Transverse colon (tissue), 4 donors: ENCODE results near the gene ABCB10. TPM values are rescaled to one million over a fixed set of nuclear protein-coding genes. Genes with fewer than 3 reads are reported as not detected.

Source experiments
- DNase-seq: peaks from one replicate; pipeline ENCODE4 v3.0.0-alpha.2; 2019
- H3K27ac ChIP-seq, 4 donors: fragments of 200-600 bp; sonication (generic); 2 replicates each; pipeline ENCODE4 v1.5.1; 2016 to 2018; ENCODE audit warnings: inconsistent platforms in 4 of 4
- H3K27me3 ChIP-seq: fragments of 200-600 bp; sonication (generic); 2 replicates; pipeline ENCODE4 v1.5.1; 2017; ENCODE audit warnings: inconsistent platforms
- H3K36me3 ChIP-seq, 4 donors: fragments of 200-600 bp; sonication (generic); 2 replicates each; pipeline ENCODE4 v1.5.1; 2017 to 2019; ENCODE audit warnings: inconsistent platforms in 4 of 4
- H3K4me1 ChIP-seq, 4 donors: fragments of 200-600 bp; sonication (generic); 2 replicates each; pipeline ENCODE4 v1.5.1; 2017 to 2020; ENCODE audit warnings: inconsistent platforms in 4 of 4
- H3K4me3 ChIP-seq, 4 donors: fragments of 200-600 bp; sonication (generic); 1 replicate in 1 of 4; 2 replicates in 3 of 4; pipeline versions ENCODE4 v1.5.1 to v1.6.1; 2017 to 2019; ENCODE audit warnings: inconsistent platforms in 4 of 4
- H3K9me3 ChIP-seq, 2 donors: fragments of 200-600 bp; sonication (generic); 2 replicates each; pipeline ENCODE4 v1.5.1; 2017 to 2019; ENCODE audit warnings: inconsistent platforms in 2 of 2
- EP300 ChIP-seq: sonication (generic); formaldehyde crosslinking; IDR thresholded peaks from one replicate; pipeline ENCODE4 v1.6.1; 2017; ENCODE audit warnings: antibody characterized with exemption, low read depth
- POLR2A ChIP-seq: fragments of 450-650 bp; IDR thresholded peaks from one replicate; pipeline ENCODE4 v1.6.1; 2016; ENCODE audit warnings: antibody characterized with exemption, mild to moderate bottlenecking, moderate library complexity
- POLR2AphosphoS5 ChIP-seq, 3 donors: sonication (generic); formaldehyde crosslinking; IDR thresholded peaks; one replicate each; pipeline ENCODE4 v1.6.1; 2016; ENCODE audit warnings: antibody characterized with exemption in 3 of 3
- WGBS, 2 donors: methylation state at CpG; one replicate each; pipeline ENCODE4 v1.1.5; 2018; ENCODE audit warnings: low coverage in 1 of 2; 5-methylcytosine and 5-hydroxymethylcytosine counted together
- in situ Hi-C, 4 donors: fragments of 200-750 bp; cut with MboI; loops; one replicate each; pipeline versions ENCODE4 v1.15.0 to v1.15.1; 2017; ENCODE audit warnings: low sequenced_read_pairs in 3 of 4, low pct_ligation_motif_present in 1 of 4, low pct_unique_long_range_greater_than_20kb in 1 of 4
- intact Hi-C: fragments of 100-400 bp; cut with DNase I; formaldehyde crosslinking; loops from one replicate; pipeline ENCODE4 v1.15.1; 2023; ENCODE audit warnings: low total_unique reads
- total RNA-seq, 4 donors: library from RNA; depleted of rRNA; stranded (reverse); fragments of >200 nt; gene quantifications; one replicate each; pipeline ENCODE4 v1.1.0, GENCODE V29; 2016
- TF ChIP-seq, protein P1 (sequence below), 5 experiments: fragments of 200-600 bp in 3 of 5; fragments of 450-650 bp in 2 of 5; sonication (generic) in 3 of 5; IDR thresholded peaks; 1 replicate in 2 of 5; 2 replicates in 3 of 5; pipeline ENCODE4 v1.5.1; 2016 to 2017; ENCODE audit warnings: antibody characterized with exemption in 5 of 5, inconsistent platforms in 3 of 5, mild to moderate bottlenecking in 2 of 5, moderate library complexity in 1 of 5

The ABCB10 gene
- total RNA-seq, 4 donors from 2014 or later, result 4.5 to 22.5 (median 18.9) TPM

DNA sequence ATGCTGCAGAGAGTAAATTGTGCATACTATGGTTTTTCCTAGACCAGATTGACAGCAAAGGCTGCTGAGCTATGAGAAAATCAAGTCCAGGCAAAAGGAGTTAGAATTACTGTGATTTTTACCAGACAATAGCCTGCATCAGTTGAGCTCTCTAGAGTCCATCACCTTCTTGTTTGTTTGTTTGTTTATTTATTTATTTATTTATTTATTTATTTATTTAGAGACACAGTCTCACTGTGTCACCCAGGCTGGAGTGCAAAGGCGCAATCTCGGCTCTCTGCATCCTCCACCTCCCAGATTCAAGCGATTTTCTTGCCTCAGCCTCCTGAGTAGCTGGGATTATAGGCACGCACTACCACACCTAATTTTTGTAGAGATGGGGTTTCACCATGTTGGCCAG is 24.2 kb upstream of the ABCB10 start:
- H3K27ac ChIP-seq, result no peak overlapping the region
- intact Hi-C loops (no loop called here), in situ Hi-C loops (no loop called here)
- H3K9me3 ChIP-seq, result no peaks in the 10 kb centered on the region
- H3K27me3 ChIP-seq, result no peaks in the 10 kb centered on the region
- H3K4me3 ChIP-seq, result no peak overlapping the region
- H3K4me1 ChIP-seq, result peaks cover 11 to 20% (median 16%) of the 10 kb centered on the region in 4 donors
- no peak for DNase-seq
- TF ChIP-seq POLR2A, result no peak
- TF ChIP-seq POLR2AphosphoS5 (IDR thresholded peaks at IDR 0.05), result no peak
- no peaks in the 10 kb centered on the region for H3K36me3 ChIP-seq
- WGBS, 2 donors, result 88 to 100% methylated on average over 4 of the region's 4 CpGs

DNA sequence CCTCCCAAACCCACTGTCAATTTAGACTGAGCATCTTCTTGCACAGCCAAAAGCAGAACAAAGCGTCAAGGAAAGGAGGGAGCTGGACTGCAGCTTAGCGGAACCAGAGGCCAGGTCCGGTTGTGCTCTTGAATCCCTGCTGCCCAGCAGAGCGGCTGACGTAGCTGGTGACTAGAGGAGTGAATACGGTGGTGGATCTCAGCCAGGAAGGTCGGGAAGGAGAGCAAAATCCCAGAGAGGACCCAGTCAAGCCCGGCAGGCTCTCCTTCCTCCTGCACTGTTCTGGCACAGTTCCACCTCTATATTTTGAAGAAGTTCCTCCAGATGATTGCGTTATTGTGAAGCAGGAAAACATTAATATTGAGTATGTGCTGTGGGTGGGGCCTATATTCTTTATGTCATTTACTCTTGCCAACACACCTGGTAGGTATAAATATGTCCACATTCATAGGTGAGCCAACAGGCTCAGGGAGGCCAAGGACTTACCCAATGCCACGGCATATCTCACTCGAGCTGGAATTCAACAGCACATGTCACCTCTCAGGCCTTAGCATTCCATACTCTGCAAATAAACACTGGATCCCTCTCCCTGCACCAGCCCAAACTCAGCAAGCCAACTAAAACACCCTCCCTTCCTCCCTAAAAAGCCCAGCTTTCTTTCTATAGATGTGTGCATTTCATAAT is 23.6 kb upstream of the ABCB10 start:
- H3K27ac ChIP-seq, result no peak overlapping the region
- TF ChIP-seq, protein P1, sequence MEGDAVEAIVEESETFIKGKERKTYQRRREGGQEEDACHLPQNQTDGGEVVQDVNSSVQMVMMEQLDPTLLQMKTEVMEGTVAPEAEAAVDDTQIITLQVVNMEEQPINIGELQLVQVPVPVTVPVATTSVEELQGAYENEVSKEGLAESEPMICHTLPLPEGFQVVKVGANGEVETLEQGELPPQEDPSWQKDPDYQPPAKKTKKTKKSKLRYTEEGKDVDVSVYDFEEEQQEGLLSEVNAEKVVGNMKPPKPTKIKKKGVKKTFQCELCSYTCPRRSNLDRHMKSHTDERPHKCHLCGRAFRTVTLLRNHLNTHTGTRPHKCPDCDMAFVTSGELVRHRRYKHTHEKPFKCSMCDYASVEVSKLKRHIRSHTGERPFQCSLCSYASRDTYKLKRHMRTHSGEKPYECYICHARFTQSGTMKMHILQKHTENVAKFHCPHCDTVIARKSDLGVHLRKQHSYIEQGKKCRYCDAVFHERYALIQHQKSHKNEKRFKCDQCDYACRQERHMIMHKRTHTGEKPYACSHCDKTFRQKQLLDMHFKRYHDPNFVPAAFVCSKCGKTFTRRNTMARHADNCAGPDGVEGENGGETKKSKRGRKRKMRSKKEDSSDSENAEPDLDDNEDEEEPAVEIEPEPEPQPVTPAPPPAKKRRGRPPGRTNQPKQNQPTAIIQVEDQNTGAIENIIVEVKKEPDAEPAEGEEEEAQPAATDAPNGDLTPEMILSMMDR (IDR thresholded peaks at IDR 0.05), result no peak
- TF ChIP-seq POLR2AphosphoS5 (IDR thresholded peaks at IDR 0.05), result no peak
- TF ChIP-seq POLR2A, result no peak
- no peak for TF ChIP-seq EP300
- no peaks in the 10 kb centered on the region for H3K27me3 ChIP-seq
- no peaks in the 10 kb centered on the region for H3K9me3 ChIP-seq
- in situ Hi-C loops, result no loop called here
- peaks cover 11 to 20% (median 16%) of the 10 kb centered on the region in 4 donors for H3K4me1 ChIP-seq
- 36 to 50% methylated on average over 7 to 11 of the region's 11 CpGs for WGBS, 2 donors
- intact Hi-C loops, result no loop called here
- no peaks in the 10 kb centered on the region for H3K36me3 ChIP-seq
- DNase-seq, result peak; percentile 30
- H3K4me3 ChIP-seq, result no peak overlapping the region

DNA sequence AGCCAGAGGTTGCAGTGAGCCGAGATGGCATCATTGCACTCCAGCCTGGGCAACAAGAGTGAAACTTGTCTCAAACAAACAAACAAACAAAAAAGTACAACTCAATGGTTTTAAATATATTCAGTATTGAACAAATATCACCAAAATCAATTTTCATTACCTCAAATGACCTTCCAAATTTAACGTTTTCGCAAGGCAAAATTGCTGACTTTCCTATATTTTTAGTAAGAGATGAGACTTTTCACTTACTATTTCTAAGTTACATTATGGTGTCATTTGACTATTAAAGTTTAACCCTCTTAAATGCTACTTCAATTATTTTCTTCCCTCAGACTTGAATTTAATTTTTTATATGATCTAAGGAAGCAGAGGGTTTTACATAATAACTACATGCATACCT is 23.0 kb upstream of the ABCB10 start:
- in situ Hi-C loops (no loop called here), intact Hi-C loops (no loop called here)
- H3K27me3 ChIP-seq, result no peaks in the 10 kb centered on the region
- H3K4me1 ChIP-seq, result peaks cover 11 to 20% (median 16%) of the 10 kb centered on the region in 4 donors
- no peak for DNase-seq
- no peak overlapping the region for H3K4me3 ChIP-seq
- H3K9me3 ChIP-seq, result no peaks in the 10 kb centered on the region
- H3K27ac ChIP-seq, result no peak overlapping the region
- TF ChIP-seq, protein P1 (IDR thresholded peaks at IDR 0.05), result no peak
- TF ChIP-seq EP300 (no peak), POLR2A (no peak), POLR2AphosphoS5 (IDR thresholded peaks at IDR 0.05) (no peak)
- WGBS, 2 donors, result 92 to 93% methylated on average over 2 to 3 of the region's 3 CpGs
- no peaks in the 10 kb centered on the region for H3K36me3 ChIP-seq

DNA sequence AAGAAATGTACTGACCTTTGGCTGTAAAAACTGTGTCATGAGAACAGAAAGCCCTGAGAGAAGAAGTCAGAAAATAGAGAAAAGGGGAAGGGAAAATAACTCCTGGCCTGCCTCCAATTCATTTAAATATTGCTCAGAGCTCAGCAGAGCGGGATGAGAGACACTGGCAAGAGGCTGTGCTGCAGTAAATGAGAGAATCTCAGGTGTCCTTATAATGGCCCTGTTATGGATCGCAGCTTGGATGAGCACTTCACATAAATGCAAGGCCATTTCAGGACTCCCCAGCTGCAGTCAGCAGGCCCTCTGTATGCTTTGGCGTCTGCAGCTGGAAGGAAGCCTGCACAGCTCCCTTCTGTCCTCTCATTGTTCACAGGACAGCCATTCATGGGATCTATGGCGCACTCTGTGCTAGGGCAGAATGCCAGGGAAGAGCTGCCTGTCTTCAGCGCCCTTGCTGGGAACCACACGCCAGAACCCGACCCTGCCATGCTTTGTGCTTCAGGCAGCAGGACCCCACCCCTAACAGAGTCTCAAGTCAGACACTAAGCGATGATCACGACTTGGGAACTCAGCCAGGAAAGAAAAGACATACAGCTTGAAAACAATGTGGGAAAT is 20.7 kb upstream of the ABCB10 start:
- TF ChIP-seq EP300, result no peak
- no peak for TF ChIP-seq POLR2A
- TF ChIP-seq, protein P1 (IDR thresholded peaks at IDR 0.05), result no peak
- H3K27me3 ChIP-seq, result no peaks in the 10 kb centered on the region
- intact Hi-C loops (no loop called here), in situ Hi-C loops (loop anchor here in 1 of 4 donors (10.0 kb wide), 1 partner anchor 46 kb away; the partner anchor contains the start of genes TAF5L and URB2)
- H3K4me1 ChIP-seq, result peaks cover 11 to 20% (median 16%) of the 10 kb centered on the region in 4 donors
- H3K4me3 ChIP-seq, result peak overlapping the region in 3 of 4 donors; percentile 2 to 12 (median 3)
- WGBS, 2 donors, result 11 to 17% methylated on average over 4 to 9 of the region's 9 CpGs
- H3K9me3 ChIP-seq, result no peaks in the 10 kb centered on the region
- no peak for DNase-seq
- peak overlapping the region; percentile 28 to 65 (median 52) for H3K27ac ChIP-seq
- H3K36me3 ChIP-seq, result no peaks in the 10 kb centered on the region
